Smooth muscle cell of the brain vasculature (primary cell): ENCODE results near the gene SLC1A4.
"Not testable (repeated sequence)": the region's sequence is repeated elsewhere in the genome, so short reads cannot be mapped to it uniquely, and the experiment has no call there.

Source experiments
- DNase-seq: peaks from one replicate; pipeline ENCODE4 v3.0.0-alpha.2; 2012; ENCODE audit warnings: low read depth, low spot score

SLC1A4 gene

GRCh38 chr2:64992218-64992617 lies 3.0 kb downstream of the SLC1A4 start:
- no peak for DNase-seq

GRCh38 chr2:64992990-64993389 lies 3.8 kb downstream of the SLC1A4 start:
- DNase-seq = no peak

- DNase-seq = no peak
Measured at GRCh38 chr2:64995041-64995440, 5.8 kb downstream of the SLC1A4 start.

GRCh38 chr2:64996871-64997307 lies 7.7 kb downstream of the SLC1A4 start:
- no peak for DNase-seq

- DNase-seq = no peak
Measured at GRCh38 chr2:64998658-64999061, 9.5 kb downstream of the SLC1A4 start.

GRCh38 chr2:64999754-65000153 lies 10.6 kb downstream of the SLC1A4 start:
- DNase-seq = no peak

GRCh38 chr2:65000644-65001043 lies 11.4 kb downstream of the SLC1A4 start:
- no peak for DNase-seq

- DNase-seq = no peak
Measured at GRCh38 chr2:65003037-65003436, 13.8 kb downstream of the SLC1A4 start.

GRCh38 chr2:65004232-65004631 lies 15.0 kb downstream of the SLC1A4 start:
- not testable (repeated sequence) for DNase-seq

GRCh38 chr2:65013776-65014175 lies 24.6 kb downstream of the SLC1A4 start:
- DNase-seq = no peak

- no peak for DNase-seq
Measured at GRCh38 chr2:65015731-65016130, 26.5 kb downstream of the SLC1A4 start.

GRCh38 chr2:65016789-65017188 lies 27.6 kb downstream of the SLC1A4 start:
- DNase-seq = no peak

- DNase-seq = no peak
Measured at GRCh38 chr2:65017335-65017734, 28.1 kb downstream of the SLC1A4 start.

GRCh38 chr2:65018141-65018582 lies 29.0 kb downstream of the SLC1A4 start:
- no peak for DNase-seq

GRCh38 chr2:65019010-65019409 lies 29.8 kb downstream of the SLC1A4 start:
- no peak for DNase-seq

- no peak for DNase-seq
Measured at GRCh38 chr2:65019675-65020195, 30.5 kb downstream of the SLC1A4 start.

GRCh38 chr2:65020251-65020650 lies 31.1 kb downstream of the SLC1A4 start:
- not testable (repeated sequence) for DNase-seq

- no peak for DNase-seq
Measured at GRCh38 chr2:65020943-65021528, 31.8 kb downstream of the SLC1A4 start.

- no peak for DNase-seq
Measured at GRCh38 chr2:65021709-65022108, 32.5 kb downstream of the SLC1A4 start.

GRCh38 chr2:65022189-65022588 lies 33.0 kb downstream of the SLC1A4 start:
- no peak for DNase-seq

GRCh38 chr2:65023742-65024141 lies 34.5 kb downstream of the SLC1A4 start:
- DNase-seq = no peak

- peak; percentile 20 for DNase-seq
Measured at GRCh38 chr2:65024149-65024829, 35.1 kb downstream of the SLC1A4 start.

- DNase-seq = no peak
Measured at GRCh38 chr2:65025453-65026123, 36.4 kb downstream of the SLC1A4 start.
